HG03060 (cell line): ENCODE data around the gene NRXN3.
"Not testable (repeated sequence)": the region's sequence is repeated elsewhere in the genome, so short reads cannot be mapped to it uniquely, and the experiment has no call there.

Experiments
- ATAC-seq: cut with Tn5 transposase; IDR thresholded peaks from one replicate; pipeline ENCODE4 v1.9.1; 2021; ENCODE audit warnings: low read depth, moderate number of reproducible peaks; ENCODE audit not compliant: unreplicated experiment

NRXN3 gene

DNA sequence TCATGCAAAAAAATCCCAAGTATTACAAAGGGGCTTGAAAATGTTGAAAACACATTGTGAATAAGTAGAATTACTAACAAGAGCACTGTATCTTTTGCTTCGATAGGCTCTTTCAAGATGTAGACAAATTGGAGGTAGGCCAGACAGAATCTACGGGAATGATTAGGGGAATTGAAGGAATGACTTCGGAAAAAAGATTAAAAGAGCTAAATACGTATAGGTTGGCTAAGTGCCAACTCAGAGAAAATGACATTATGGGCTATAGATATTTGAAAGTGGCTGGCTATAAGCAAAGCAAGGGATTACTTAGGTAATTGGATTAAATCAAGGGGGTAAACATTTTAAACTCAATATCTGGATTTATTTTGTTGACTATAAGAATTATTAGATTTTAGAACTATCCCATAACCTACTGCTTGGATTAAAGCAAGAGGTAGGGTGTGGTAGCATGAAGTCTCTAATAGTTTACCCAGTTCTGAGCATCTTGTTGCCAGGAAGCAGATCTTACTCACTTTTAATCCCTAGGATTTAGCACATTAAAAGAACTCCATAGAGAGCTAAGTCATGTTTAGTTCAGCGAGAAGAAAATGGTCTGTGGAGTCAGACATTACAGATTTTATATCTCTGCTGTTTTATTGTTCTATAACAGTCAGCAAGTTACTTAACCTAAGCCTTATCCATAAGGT is 1551.4 kb downstream of the NRXN3 start:
- ATAC-seq, result no peak

GRCh38 chr14:79724934-79725717 is 1555.0 kb downstream of the NRXN3 start:
- no peak for ATAC-seq

DNA sequence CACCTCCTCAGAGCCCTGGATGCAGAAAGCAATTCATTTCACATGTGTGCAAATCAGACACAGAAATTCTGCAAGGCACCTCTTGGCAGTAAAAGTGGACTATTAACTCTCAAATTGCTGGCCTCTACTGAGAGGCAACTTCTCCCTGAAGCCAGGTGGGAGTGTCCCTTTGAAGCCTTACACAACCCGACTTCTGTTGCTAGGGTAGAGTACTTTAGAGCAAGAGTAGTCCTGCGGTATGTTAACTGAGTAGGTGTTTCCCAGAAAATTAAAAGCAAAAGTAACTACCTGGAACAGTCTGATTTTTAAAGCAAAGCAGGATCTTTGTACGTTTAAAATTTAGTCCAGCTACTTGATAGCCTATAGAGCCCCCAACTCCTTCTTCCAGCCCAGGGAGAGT is 1557.7 kb downstream of the NRXN3 start:
- no peak for ATAC-seq

DNA sequence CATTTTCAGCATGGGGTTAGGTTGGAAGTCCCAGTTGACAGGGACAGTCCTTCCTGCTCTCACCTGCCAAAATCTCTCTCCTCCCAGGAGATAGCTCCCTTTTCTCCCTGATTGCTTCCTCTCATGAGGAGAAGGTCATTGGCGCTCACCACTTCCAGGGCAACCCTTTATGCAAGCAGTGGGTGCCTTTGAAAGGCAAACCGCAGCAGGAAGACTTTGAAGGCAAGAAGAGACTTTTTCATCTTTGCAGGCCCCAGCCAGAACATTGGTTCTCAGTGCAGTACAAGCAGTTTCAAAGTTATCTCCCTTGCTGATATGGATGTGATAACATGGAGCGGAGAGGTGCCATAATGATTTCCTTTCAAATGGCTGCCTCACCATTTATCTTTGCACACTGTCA is 1558.2 kb downstream of the NRXN3 start:
- ATAC-seq, result no peak

GRCh38 chr14:79729731-79730130 is 1559.6 kb downstream of the NRXN3 start:
- no peak for ATAC-seq

DNA sequence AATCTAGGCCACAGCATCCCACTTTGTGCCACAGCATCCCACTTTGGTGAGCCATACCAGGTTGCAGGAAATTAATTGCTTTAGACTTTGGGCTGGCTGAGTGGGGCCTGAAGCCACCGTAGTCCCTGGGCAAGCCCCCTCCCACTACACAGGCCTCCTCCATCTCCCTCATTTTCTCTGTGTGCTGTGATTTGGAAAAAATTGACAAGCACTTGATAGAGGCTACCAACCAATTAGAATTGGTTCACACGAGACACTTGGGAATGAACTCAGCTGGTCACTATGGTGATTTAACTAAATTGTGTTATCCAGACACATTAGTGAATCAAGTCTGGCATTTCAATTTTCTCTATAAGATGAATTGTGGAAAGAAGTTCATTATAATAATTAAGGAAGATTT is 1560.0 kb downstream of the NRXN3 start:
- ATAC-seq, result no peak

- no peak for ATAC-seq
These were observed 1560.8 kb downstream of the NRXN3 start for GRCh38 chr14:79730953-79731352.

GRCh38 chr14:79732911-79733655 is 1562.9 kb downstream of the NRXN3 start:
- ATAC-seq, result no peak

GRCh38 chr14:79734151-79734550 is 1564.0 kb downstream of the NRXN3 start:
- ATAC-seq, result no peak

DNA sequence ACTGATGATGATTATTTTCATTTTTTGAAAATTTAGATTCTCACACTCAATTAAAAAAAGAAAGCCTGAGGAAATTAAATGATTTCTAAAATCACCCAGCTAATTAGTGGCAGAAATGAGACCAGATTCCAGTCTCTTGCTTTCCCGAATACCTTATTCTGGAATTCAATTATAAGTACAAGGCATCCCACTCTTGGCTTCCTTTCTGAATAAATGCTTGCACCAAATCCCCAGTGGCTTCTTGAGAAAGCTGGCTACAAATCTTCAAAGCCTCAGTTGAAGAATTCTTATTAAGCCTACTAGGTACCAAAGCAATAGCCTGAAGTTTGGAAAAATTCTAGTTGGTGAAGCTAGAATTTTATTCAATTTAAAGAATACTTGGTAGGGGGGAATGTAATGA is 1564.5 kb downstream of the NRXN3 start:
- ATAC-seq, result no peak

GRCh38 chr14:79735121-79735520 is 1564.9 kb downstream of the NRXN3 start:
- no peak for ATAC-seq

DNA sequence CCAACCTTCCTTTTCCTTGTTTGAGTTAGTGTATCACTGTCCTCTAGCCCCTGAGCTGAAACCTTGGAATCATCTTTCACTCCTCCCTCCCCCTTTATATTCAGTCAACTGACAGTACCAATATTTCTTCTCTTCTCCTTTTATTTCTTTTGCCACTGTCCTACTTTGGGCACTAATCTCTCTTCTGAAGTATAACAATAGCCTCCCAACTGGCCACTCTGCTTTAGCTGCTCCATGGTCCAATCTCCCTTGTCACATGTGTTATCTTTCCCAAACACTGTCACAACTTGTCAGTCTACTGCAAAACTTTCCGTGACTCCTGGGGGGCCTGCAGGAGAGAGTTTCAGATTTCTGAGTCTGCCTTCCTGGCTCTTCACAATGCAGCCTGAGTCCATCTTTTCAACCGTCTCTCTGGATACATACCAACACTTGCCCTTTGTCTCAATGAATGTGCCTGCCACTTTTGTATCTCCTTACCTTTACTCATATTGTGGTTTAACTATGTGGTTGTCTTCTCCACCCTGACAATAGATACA is 1570.0 kb downstream of the NRXN3 start:
- no peak for ATAC-seq

DNA sequence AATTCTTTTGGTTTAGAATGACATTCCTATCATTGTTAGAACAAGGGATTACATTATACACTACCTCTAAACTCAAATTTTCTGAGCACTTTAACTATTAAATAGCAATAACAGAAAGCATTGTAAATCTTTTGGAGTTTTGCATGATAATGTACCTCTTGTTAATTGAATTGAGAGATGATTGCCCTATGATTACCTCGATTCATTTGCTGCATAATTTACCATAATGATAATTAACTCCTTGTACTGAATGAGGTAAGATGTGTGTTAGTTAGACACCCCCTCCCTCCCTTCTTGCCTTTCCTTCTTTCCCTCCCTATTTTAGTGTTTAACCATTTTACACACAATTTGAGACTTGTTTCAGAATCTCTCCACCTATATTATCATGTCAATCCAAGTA is 1572.0 kb downstream of the NRXN3 start:
- no peak for ATAC-seq

DNA sequence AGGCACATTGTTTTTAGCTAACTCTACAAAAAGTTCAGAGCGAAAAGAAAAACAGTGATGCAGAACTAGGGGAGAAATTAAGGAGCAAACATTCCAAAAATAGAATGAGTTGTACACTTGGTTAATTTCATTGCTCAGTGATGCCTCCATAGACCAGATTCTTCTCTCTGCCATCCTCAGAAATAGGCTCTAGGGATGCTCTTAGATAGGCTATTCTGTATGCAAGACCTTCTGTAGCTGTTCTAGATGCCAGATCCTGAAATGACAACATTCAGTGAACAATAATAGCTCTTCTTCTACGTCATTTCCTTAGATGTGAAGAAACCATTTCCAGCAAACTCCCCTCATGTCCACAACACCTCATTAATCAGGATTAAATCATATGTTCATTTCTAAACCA is 1574.9 kb downstream of the NRXN3 start:
- ATAC-seq, result no peak

DNA sequence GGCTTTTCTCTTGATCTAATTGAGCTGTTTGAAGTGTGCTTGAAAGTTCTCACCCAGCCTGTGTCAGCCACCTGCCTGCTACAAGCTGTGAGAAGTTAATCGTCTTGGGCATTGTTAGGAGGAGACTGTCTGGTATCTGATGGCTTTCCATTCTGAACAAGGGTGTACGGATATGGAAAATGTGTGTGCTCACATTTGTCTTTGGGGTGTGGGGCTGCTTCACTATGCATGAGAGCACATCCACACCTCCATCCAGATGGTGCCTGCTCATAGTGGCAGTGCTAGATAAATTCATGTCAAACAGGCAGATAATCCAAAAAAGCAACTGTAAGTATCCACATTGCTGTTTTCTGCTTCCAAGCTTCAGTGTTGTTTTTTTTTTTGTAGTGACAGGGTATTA is 1578.9 kb downstream of the NRXN3 start:
- ATAC-seq, result no peak

- no peak for ATAC-seq
These were observed 1588.8 kb downstream of the NRXN3 start for GRCh38 chr14:79758985-79759384.

GRCh38 chr14:79764323-79764722 is 1594.2 kb downstream of the NRXN3 start:
- ATAC-seq, result no peak

- ATAC-seq, result no peak
These were observed 1596.3 kb downstream of the NRXN3 start for GRCh38 chr14:79766511-79766910.

GRCh38 chr14:79767251-79767650 is 1597.1 kb downstream of the NRXN3 start:
- ATAC-seq, result no peak

DNA sequence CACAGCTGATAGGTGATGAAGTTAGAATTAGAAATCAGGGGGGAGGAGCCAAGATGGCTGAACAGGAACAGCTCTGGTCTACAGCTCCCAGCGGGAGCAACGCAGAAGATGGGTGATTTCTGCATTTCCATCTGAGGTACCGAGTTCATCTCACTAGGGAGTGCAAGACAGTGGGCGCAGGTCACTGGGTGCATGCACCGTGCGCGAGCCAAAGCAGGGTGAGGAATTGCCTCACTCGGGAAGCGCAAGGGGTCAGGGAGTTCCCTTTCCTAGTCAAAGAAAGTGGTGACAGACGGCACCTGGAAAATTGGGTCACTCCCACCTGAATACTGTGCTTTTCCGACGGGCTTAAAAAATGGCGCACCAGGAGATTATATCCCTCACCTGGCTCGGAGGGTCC is 1597.5 kb downstream of the NRXN3 start:
- ATAC-seq, result not testable (repeated sequence)

DNA sequence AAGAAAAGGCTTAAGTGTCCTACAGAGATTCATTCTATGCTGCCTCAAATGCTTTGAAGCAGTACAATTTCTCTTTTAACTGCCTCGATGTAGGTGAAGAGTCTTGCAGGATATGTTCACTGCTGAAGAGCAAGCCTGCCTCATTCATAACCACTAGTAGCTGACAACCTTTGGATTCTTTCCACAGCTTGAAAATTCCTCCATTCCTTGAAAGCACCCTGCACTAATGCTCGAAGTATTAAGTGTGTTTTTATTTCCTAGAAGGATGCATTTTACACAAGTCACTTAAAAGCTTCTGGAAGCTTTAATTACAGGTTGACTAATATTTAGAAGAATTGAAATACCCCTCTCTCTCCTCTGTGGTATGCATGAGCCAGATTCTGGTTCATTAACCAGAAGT is 1611.7 kb downstream of the NRXN3 start:
- no peak for ATAC-seq
